Iris pigment epithelial cell (primary cell): ENCODE data around the gene IKBIP.
"Not testable (repeated sequence)": the region's sequence is repeated elsewhere in the genome, so short reads cannot be mapped to it uniquely, and the experiment has no call there.

Experiments
- DNase-seq: peaks from one replicate; pipeline ENCODE4 v3.0.0-alpha.2; 2011; ENCODE audit warnings: low read depth

IKBIP gene

DNA sequence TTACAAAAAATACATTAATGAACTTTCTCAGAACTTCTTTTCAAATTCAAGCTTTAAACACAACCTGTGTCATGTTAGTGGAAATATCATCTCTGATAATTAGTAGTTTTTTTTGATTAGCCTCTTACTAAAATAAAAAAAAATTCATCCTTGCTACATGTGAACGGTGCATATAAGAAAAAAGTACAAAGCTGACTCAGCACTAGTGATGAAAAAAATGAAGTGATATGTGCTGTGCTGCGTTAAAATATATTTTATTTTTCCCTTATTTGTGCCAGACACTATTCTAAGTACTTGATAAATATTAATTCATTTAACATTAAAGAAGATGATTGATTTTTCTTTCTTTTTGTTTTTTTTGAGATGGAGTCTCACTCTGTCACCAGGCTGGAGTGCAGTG lies 7.5 kb downstream of the IKBIP start:
- no peak for DNase-seq

DNA sequence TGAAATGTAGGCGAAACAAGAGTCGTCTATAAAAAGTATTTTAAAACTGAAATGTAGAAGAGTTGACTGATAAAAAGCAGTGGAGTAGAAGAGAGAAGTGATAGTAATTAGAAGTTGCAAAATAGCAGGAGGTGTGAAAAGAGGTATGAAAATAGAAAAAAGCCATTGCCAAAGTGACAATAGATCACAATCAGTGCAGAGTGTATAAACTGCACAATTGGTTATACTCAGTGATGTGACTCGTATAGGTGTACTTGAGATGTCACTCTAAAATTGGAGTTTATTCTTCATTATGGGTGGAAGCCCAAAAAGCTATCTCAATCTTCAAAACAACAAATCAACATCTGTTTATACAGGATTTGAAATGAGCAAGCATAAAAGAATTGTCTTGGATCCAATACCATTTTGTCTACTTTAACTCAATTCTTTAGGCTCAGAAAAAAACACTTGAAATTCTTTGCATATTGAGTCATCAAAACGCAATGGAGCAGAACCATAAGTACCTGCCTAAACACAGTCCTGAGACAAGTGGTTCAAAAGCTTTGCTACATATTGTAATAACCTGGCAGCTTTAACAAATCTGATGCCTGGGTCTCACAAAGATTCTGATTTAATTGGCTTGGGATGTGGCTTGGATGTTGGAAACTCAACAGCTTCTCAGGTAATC lies 8.8 kb downstream of the IKBIP start:
- DNase-seq: peak; percentile 84

DNA sequence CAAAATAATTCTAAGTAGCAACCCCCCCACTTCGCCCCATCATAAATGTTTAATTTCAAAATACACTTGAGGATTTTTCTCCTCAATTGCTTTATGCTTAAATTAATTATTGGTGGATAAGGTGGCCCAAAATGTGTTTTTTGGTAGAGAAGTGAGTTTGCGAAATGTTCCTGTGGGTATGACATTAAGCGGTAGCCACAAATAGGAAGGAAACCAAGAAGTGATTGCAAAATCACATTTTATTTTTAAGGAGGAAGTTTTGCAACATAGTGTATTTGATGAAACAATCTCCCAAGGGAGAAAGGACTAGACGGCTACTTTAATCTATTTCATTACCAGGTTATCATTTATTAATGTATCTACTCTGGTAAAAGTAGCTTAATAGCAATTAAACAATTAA lies 25.6 kb downstream of the IKBIP start:
- peak; percentile 75 for DNase-seq

DNA sequence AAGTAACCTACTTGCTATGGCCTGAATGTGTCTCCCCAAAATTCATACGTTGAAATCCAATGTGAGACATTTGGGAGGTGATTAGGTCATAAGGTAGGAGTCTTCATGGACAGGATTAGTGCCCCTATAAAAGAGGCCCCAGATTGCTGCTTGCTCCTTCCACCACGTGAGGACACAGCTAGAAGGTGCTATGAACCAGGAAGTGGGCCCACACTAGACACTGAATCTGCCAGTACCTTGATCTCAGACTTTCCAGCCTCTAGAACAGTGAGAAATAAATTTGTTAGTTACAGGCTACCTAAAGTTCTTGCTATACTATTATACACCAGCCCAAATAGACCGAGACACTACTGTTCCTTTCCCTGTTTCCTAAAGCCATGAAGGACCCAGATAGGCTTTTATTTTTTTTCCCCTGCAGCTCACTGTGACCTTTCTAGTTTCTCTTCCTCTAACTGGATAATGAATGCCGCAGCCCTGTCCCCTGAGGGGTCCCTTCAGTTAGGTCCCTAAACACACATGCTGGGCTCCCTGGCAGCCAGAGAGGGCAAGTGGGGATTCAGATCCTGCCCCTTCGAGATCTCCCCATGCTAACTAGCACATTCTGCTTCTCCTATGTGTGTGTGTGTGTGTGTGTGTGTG lies 31.8 kb downstream of the IKBIP start:
- DNase-seq: no peak

DNA sequence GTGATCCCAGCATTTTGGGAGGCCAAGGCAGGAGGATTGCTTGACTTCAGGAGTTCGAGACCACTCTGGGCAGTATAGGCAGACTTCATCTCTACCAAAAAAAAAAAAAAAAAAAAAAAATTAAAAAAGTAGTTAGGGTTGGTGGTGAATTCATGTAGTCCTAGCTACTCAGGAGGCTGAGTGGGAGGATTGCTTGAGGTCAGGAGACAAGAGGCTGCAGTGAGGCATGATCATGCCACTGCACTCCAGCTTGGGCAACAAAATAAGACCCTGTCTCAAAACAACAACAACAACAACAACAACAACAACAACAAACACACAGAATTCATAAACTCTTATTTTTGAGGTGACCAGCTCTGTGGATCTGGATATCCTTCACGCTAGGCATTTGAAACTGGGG lies 34.0 kb downstream of the IKBIP start:
- DNase-seq: no peak

DNA sequence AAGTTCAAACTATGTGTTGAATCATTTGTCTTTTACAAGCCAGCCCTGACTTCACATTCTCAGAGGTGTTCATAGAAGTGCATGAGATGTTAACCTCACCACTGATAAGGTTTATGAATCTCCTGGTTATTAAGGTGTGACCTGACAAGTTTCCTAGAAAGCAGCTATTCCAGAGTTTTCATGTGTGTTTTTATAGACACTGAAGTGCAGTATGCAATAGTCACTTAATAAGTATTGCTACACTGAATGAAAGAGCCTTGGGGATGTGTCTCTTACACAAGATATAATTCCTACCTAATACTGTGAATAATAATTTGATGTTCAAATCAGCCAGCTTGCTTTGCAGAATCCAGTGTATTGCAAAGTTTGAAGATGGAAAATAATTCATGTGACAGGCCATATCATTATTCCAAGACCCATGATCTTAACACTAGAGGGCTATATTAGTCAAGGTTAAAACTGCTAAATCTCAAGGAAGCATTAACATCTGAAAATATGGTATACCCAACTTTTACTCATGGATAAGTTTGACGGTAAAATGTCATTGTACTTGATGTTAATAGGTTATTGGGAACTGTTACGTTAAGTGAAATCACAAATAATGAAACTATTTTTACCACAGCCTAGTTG lies 38.1 kb downstream of the IKBIP start:
- DNase-seq: no peak

DNA sequence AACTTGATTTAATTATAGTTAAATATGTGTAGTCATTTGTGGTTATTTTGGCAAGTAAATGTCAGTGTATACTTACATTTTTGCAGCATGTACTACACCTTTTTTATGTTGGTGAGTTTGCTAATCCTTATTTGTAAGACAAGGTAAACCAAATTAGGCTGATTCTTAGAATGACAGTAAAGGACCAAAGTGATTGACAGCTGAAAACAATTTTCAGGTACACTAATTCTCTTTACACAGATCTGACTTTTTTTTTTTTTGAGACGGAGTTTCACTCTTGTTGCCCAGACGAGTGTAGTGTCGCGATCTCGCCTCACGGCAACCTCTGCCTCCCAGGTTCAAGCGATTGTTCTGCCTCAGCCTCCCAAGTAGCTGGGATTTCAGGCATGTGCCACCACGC lies 42.7 kb downstream of the IKBIP start:
- no peak for DNase-seq

DNA sequence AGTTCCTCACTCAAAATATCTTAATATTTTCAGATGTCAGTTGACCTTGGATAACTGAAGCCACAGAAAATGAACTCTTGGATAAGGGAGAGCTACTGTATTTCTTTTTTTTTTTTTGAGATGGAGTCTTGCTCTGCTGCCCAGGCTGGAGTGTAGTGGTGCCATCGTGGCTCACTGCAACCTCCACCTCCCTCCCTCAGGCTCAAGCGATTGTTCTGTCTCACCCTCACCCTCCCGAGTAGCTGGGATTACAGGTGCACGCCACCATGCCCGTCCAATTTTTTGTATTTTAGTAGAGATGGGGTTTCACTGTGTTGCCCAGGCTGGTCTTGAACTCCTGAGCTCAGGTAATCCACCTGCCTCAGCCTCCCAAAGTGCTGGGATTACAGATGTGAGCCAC lies 47.3 kb downstream of the IKBIP start:
- DNase-seq: not testable (repeated sequence)

DNA sequence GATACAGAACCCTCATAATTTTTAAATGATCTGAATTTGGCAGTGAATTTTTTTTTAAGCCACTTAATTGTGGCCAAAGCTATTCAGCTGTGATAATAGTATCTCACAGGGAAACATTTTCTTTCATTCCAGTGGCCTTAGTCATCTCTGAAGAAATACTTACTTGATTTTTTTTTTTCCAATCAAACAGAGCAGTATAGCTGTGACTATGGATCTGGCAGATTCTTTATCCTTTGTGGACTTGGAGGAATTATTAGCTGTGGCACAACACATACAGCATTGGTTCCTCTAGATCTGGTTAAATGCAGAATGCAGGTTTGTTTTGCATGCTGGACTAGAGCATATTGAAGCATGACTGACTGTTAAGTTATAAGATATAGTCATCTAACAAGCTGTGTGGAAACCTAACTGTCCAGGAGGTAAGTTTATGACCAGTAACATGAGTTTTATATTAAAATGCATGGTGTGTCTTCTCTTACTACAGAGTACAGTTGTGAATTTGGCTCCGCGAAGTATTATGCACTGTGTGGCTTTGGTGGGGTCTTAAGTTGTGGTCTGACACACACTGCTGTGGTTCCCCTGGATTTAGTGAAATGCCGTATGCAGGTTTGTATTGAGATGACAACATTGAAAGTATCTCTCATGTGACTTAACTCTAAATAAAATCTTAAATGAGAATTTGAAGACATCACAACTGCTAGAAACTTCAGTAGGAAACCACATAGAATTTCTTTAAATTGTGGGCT lies 49.2 kb downstream of the IKBIP start:
- peak; percentile 71 for DNase-seq

DNA sequence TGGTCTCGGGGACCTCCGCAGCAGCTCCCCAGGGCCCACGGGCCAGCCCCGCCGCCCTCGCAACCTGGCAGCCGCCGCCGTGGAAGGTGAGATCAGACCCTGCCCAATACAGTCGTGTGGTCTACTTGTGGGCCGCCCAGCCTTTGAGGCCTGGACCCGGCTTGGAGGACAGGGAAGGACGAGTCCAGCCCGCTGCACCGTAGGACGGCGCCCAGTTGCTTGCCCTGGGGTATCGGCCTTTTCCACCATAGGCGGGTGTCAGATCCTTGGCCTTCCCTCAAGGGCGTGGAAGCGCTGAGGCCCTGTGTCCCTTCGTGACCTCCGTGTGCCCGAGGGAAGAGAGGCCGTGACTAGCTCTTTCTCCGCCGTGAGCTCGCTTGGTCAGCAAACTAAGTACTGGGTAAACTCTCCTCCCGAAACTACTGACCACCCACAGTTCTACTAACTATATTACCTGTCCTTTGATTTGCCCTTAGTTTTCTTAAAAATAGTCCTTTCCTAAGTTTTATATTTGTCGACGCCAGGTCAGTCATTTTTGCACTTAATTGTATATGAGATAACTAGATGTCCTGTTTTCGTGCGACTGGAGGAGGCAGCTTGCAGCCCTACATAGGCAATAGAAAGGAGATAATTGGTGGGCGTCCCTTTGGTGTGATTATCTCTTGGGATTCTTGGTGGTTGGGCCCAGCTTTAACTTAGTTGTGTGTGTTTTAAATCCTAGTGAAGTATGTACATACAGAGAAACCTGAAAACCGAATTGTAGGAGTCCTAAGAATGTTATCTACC lies 50.3 kb downstream of the IKBIP start:
- DNase-seq: peak; percentile 20

DNA sequence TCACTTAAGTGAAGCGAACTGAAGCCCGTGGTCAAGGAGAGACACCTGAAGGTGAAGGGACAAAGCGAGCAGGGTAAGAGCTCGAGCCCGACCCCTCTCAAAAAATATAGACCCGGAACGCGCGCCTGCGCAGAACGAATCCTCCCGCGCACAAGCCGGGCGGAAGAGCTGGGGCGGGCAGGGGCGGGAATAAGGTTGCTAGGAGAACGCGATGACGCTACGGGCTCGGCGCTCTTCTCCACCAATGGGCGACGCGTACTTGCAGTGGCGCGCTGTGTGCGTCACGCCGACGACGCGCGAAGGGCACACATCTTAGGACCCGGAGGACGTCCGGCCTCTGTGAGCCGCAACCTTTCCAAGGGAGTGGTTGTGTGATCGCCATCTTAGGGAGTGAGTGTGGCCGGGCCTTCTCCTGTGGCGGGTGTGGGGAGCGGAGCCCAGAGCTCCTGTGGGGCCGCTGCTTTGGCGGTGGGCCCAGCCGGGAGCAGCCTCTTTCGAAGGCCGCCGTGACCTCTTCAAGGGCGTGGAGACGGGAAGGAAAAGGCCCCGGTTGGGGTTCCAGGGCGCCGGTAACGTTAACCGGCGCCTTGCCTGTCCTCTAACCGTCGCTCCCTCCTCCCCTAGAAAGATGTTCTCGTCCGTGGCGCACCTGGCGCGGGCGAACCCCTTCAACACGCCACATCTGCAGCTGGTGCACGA lies 51.1 kb downstream of the IKBIP start, which contains the start of gene SLC25A3:
Gene SLC25A3, plus strand, starts transcription at position 336 of the 699 bp plus-strand sequence. Its CDS starts 293 bp downstream, at position 629.
- DNase-seq: peak; percentile 98

DNA sequence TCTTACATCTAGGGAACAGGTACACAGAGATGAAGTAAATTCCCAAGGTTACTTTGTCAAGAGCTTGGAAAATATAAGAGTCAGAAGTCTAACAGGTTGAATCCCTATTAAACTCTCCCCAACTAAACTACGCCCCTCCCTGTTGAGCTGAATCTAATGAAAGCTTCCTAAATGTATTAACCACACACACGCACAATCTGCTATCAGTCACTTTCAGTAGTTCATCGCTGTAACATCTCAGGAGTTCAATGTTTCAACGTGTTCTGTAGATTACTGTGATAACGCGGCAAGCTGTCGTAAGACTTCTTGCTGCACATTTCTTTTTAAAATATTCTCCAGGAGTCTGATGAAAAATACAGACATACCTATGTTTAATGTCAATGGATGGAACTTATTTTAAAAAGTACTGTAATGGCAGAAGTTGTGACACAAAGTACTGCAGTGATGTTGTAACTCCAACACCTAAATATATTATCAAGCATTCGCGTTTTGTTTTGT lies 51.7 kb downstream of the IKBIP start:
- DNase-seq: no peak

DNA sequence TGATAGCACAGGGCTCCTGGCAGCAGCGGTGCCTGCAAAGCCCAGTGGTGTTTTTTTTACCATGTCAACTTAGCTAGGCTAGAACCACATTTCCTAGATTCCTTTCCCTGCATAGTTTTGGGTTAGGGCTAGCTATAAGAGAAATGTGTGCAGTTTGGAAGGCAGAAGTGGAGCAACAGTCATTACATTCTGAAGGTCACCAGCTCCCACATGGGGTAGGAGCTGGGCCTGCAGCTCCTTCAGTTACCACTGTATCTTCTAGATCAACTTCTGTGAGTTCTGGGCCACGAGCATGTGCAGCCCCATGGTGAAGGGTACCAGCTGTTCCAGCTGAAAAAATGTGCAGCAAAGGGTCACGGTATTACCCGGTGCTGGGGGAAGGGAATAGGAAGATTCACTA lies 53.4 kb downstream of the IKBIP start:
- peak; percentile 23 for DNase-seq

DNA sequence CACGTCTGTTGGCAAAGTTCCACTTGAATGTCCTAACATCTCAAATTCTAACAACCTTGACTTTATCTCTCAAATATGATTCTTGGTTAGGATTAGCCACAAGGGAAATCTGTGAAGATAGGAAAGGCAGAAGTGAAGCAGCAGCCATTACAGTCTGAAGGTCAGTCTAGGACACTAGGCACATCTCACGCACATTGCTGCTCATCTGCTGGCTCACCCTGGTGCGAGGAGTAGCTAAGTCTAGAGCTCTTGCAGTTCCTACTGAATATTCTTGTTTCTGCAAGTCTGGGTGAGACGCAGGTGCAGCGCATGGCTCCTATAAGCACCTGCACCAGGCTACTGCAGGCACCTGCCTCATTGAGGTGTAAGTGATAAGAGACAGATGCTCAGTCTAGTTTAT lies 57.5 kb downstream of the IKBIP start:
- no peak for DNase-seq

DNA sequence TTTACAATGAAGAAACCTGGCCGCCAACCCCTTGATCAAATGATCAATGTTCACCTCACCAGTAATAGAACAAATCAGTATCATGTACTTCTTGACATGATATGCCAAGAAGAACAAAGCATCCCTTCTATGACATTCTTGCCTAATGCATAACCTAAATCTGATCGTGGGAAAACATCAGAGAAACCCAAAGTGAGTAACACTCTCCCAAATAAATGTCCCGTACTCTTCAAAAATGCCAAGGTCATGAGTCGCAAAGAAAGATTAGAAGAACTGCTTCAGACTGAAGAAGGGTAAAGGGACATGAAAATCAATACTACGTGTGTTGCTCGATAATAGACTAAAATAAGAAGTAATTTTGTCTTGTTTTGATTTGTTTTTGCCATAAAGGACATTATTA lies 62.5 kb downstream of the IKBIP start:
- DNase-seq: peak; percentile 34

DNA sequence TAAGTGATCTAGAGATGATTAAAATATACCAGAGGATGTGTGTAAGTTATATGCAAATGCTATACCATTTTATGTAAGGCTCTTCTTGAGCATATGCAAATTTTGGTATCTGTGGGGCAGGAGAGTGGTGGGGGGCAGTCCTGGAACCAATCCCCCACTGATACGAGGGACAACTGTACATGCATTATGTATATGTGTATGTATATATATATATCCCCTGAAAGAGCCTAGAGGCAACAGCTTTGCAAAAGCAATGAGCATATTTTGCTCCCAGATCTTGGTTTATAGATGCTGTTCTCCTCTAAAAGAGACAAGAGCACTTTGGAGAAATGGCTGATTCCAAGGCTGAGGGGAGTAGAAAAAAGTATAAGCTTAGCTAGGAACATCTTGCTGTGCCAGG lies 63.5 kb downstream of the IKBIP start:
- DNase-seq: no peak

DNA sequence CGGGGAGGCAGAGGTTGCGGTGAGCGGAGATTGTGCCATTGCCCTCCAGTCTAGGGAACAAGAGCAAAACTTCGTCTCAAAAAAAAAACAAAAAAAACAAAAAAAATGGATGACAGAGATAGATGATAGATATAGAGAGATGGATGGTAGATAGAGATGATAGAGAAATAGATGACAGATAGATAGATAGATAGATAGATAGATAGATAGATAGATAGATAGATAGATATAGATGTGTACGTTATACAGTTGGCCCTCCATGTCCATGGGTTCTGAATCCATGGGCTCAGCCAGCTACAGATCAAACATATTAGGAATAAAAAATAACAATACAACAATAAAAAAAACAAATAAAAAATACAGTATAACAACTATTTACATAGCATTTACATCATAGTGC lies 63.9 kb downstream of the IKBIP start:
- no peak for DNase-seq

DNA sequence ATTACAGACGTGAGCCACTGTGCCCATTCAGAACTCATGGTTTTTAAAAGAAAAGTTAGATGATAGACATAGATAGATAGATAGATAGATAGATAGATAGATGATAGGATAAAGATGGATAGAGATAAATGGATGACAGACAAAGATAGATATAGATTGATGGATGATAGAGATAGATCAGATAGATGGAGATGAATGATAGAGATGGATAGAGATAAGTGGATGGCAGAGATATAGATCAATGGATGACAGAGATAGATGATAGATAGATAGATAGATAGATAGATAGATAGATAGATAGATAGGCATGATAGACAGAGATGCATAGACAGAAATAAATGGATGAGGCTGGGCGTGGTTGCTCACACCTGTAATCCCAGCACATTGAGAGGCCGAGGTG lies 64.8 kb downstream of the IKBIP start:
- no peak for DNase-seq

DNA sequence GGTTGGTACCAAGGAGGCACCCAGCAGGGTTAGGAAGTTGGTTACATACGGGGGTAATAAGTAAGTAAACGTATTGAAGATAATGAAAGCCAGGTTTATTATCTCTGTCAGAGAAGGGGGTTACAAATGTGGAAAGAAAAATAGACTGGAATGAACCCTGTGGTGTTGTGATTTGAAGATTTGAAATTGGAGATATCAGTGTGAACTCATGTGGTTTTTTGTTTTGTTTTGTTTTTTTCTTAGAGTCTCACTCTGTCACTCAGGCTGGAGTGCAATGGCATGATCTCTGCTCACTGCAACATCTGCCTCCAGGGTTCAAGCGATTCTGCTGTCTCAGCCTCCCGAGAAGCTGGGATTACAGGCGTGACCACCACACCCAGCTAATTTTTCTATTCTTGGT lies 65.2 kb downstream of the IKBIP start:
- DNase-seq: no peak

DNA sequence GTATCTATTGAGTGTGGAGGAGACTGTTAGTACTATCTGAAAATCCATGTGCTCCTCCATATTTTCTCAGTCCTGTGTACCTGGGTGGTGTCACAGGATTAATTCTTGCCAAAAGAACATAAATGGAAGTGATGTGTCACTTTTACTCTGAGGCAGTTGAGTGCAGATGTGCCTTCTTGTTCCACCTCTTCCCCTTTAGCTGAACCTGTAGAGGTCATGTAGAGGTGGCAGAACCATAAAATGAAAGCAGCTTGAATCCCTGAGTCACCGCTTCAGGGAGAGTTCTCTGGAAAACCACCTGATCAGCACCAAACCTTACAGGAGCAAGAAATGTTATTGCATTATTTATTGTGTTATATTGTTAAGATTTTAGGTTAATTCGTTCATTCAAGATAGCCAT lies 65.8 kb downstream of the IKBIP start:
- peak; percentile 74 for DNase-seq

DNA sequence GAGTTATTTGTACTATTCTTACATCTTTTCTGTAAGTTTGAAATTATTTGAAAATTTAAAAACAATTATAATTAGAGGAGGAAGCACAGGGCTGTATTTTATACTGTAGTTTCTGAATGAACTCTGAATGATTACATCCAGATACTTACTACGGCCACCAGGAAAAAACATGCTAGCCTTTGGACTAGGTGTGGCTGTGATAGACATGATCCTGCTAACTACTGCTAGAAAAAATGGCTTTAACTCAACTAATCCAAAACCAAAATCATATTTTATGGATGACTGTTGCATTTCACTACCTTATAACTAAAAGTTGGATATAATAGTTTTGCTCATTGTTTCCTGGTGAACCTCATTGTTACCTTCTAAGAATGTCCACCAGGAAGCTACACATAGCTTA lies 66.2 kb downstream of the IKBIP start:
- DNase-seq: no peak
